ENCODE data around the gene DNAJC22.
"Not testable (repeated sequence)": the region's sequence is repeated elsewhere in the genome, so short reads cannot be mapped to it uniquely, and the experiment has no call there.

Gene DNAJC22

GRCh38 chr12:49346659-49347310 is at the start of gene DNAJC22:
TSS of gene DNAJC22 (plus strand) at chr12:49346888. CDS start at chr12:49348873, 1,985 bp downstream.
- no peak for DNase-seq (ENCODE audit: low read depth)

GRCh38 chr12:49297695-49298060 is 49.0 kb upstream of the DNAJC22 start:
- DNase-seq (ENCODE audit: low read depth): no peak

GRCh38 chr12:49298160-49298559 is 48.5 kb upstream of the DNAJC22 start:
- DNase-seq (ENCODE audit: low read depth): no peak

DNA sequence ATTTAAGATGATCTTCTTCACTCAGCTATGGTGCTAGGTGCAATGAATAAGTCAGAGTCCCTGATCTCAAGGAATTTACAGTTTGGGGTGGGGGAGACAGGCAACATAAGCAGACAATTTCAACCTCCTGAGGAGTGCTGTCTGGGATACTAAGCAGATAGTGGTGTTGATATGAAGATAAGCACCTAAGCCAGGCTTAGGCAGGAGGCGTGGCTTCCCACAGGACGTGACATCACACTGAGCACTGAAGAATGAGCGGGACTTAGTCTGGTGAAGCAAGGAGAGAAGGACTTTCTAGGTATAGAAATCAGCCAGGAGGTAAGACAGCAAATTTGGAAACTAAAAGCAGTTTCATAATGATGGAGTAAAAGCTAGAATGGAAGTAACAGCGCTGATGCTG is 44.9 kb upstream of the DNAJC22 start:
- DNase-seq (ENCODE audit: low read depth): peak; percentile 41

GRCh38 chr12:49304161-49304560 is 42.5 kb upstream of the DNAJC22 start:
- DNase-seq (ENCODE audit: low read depth): no peak

- DNase-seq (ENCODE audit: low read depth): no peak
Observed at GRCh38 chr12:49305762-49306510, 40.8 kb upstream of the DNAJC22 start.

DNA sequence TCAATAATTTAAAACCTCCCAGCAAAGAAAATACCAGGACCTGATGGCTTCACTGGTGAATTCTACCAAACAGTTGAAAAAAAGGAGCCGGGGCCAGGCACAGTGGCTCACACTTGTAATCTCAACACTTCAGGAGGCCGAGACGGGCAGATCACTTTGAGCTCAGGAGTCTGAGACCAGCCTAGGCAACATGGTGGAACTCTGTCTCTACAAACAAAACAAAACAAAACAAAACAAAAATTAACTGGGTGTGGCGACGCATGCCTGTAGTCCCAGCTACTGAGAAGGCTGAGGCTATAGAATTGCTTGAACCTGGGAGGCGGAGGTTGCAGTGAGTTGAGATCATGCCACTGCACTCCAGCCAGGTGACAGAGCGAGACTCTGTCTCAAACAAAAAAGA is 37.3 kb upstream of the DNAJC22 start:
- DNase-seq (ENCODE audit: low read depth): no peak

GRCh38 chr12:49310451-49311000 is 36.2 kb upstream of the DNAJC22 start:
- DNase-seq (ENCODE audit: low read depth): not testable (repeated sequence)

- DNase-seq (ENCODE audit: low read depth): no peak
Observed at GRCh38 chr12:49314811-49315210, 31.9 kb upstream of the DNAJC22 start.

GRCh38 chr12:49317118-49317517 is 29.6 kb upstream of the DNAJC22 start:
- not testable (repeated sequence) for DNase-seq (ENCODE audit: low read depth)

DNA sequence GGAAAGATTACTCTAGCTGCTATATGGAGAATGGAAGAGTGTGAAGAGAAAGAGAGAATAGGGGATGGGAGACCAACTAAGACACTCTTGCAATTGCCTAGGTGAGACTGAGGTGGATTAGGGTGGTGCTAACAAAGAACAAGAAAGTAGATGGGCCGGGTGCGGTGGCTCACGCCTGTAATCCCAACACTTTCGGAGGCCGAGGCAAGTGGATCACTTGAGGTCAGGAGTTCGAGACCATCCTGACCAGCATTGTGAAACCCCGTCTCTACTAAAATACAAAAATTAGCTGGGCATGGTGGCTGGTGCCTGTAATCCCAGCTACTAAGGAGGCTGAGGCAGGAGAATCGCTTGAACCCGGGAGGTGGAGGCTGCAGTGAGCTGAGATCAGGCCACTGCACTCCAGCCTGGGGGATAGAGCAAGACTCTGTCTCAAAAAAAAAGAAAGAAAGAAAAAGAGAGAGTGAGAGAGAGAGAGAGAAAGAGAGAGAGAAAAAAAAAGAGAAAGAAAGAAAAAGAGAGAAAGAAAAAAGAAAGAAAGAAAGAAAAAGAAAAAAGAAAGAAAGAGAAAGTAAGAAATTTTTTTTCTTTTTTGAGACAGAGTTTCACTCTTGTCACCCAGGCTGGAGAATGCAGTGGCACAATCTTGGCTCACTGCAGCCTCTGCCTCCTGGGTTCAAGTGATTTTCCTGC is 26.1 kb upstream of the DNAJC22 start:
- not testable (repeated sequence) for DNase-seq (ENCODE audit: low read depth)

DNA sequence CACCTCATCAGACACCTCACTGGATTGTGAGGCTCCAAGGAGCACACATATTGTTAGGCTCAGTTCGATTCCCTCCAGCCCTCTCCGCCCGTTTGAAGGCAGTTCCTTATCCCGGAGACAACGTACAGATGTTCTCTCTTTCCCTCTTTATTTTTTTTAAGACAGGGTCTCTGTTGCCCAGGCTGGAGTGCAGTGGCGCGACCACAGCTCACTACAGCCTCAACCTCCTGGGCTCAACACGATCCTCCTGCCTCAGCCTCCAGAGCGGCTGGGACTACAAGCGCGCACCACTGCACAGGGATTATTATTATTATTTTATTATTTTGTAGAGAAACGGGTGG is 24.4 kb upstream of the DNAJC22 start:
- no peak for DNase-seq (ENCODE audit: low read depth)

DNA sequence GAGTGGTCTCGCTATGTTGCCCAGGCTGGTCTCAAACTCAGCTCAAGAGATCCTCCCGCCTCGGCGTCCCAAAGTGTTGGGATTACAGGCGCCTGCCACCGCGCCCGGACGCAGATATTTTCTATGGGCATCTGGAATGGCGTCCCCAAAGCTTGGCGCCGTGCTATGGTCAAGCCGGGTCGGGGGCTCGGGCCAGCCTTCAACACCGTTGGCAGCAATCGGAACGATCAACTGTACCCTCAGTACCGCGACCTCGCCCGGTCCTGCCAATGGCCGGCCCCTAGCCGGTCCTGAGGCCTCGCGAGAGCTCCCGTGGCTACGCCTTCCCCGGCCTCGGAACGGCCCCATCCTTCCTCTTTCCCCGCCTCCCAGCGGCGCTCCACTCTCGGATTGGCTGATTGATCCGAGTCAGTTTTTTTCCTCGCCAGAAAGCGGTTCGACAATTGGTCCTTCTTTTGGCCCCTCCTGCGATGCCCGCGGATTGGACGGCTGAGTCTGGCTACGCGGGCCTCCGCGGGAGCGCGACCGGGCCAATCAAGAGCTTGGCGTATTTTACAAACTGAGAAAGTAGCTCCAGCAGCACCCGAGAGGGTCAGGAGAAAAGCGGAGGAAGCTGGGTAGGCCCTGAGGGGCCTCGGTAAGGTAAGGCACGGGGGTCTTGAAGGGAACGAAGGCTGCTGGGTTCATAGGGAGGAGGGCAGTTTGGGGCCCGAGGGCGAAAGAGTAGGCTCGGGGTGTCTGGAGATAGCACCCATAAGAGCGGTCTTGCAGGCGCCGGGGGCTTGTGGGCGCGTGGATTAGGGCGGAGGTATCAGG is 23.8 kb upstream of the DNAJC22 start, which contains the start of gene TROAP:
TSS of gene TROAP (plus strand) at position 548 of the 816 bp plus-strand sequence. CDS start 354 bp downstream, outside the sequence.
- DNase-seq (ENCODE audit: low read depth): peak; percentile 95

DNA sequence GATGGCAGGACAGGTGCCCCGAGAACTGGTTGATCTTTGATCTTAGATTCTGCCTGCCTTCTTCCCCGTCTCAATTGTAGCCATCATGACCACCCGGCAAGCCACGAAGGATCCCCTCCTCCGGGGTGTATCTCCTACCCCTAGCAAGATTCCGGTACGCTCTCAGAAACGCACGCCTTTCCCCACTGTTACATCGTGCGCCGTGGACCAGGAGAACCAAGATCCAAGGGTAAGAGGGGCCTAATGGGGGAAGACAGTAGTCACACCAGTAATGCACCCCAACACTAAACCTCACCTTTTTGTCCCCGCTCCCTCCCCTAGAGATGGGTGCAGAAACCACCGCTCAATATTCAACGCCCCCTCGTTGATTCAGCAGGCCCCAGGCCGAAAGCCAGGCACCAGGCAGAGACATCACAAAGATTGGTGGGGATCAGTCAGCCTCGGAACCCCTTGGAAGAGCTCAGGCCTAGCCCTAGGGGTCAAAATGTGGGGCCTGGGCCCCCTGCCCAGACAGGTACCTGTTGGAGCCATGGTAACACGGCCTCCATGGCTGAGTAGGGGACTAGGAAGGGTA is 23.1 kb upstream of the DNAJC22 start:
- DNase-seq (ENCODE audit: low read depth): no peak

DNA sequence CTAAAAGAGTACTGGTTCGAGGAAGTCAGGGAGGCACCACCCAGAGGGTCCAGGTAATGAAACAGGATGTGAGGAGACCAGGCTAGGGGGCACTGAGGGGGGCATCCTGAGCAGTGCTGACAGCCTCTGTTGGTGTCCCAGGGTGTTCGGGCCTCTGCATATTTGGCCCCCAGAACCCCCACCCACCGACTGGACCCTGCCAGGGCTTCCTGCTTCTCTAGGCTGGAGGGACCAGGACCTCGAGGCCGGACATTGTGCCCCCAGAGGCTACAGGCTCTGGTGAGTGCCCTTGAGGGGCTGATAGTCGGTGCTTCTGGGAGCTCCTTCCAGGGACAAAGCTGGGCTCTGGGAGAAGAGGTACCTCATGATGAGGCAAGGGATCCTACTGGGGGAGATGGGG is 21.1 kb upstream of the DNAJC22 start:
- DNase-seq (ENCODE audit: low read depth): no peak

- DNase-seq (ENCODE audit: low read depth): no peak
Observed at GRCh38 chr12:49327368-49327767, 19.3 kb upstream of the DNAJC22 start.

DNA sequence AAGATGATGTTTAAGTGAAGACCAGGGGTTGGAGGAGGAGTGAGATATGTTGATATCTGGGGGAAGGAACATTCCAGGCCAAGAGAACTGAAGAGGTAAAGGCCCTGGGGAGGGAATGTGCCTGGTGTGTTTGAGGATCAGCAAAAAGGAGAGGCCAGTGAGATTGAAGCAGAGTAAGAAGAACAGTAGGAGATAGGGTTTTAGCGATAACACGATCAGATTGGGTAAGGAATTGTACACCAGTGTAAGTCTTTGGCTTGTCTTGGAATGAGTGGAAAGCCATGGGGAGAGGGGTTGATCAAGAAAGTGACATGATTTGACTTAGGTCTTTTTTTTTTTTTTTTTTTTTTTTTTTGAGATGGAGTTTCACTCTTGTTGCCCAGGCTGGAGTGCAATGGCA is 18.8 kb upstream of the DNAJC22 start:
- DNase-seq (ENCODE audit: low read depth): no peak

DNA sequence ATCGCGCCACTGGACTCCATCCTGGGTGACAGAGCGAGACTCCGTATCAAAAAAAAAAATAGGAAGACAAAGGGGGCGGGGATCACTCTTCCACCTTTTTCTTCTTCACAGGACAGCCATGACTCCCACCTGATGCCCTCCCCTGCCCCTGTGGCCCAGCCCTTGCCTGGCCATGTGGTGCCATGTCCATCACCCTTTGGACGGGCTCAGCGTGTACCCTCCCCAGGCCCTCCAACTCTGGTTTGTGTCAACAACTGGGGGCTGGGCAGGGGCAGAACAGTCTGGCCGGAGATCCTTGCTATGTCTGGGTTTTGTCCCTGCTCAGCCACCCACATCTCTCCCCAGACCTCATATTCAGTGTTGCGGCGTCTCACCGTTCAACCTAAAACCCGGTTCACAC is 17.9 kb upstream of the DNAJC22 start:
- DNase-seq (ENCODE audit: low read depth): no peak

- DNase-seq (ENCODE audit: low read depth): no peak
Observed at GRCh38 chr12:49330032-49330619, 16.6 kb upstream of the DNAJC22 start.

DNA sequence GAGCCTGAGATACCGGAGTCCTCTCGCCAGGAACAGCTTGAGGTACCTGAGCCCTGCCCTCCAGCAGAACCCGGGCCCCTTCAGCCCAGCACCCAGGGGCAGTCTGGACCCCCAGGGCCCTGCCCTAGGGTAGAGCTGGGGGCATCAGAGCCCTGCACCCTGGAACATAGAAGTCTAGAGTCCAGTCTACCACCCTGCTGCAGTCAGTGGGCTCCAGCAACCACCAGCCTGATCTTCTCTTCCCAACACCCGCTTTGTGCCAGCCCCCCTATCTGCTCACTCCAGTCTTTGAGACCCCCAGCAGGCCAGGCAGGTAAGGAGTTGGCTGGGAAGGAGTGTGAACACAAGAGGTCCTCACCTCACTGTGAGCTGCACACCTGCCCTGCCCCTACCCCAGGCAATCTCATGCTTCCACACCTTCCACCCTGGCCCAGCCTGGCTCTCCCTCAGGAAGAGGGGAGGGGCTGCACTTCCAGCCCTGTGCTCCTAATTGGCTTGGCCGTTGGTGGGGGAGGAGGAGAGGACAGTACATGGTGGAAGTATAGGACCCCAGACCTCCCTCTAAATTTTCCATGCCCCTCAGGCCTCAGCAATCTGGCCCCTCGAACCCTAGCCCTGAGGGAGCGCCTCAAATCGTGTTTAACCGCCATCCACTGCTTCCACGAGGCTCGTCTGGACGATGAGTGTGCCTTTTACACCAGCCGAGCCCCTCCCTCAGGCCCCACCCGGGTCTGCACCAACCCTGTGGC is 15.9 kb upstream of the DNAJC22 start:
- no peak for DNase-seq (ENCODE audit: low read depth)
